Lung microvascular endothelial cell (primary cell): Measurements from ENCODE around the gene CEP170B. TPM values are rescaled to one million over a fixed set of nuclear protein-coding genes. Genes with fewer than 3 reads are reported as not detected.
"Not testable (repeated sequence)": the region's sequence is repeated elsewhere in the genome, so short reads cannot be mapped to it uniquely, and the experiment has no call there.

ENCODE experiments used
- DNase-seq, 2 donors: peaks; one replicate each; pipeline versions ENCODE4 v3.0.0 to v3.0.0-alpha.2; 2010; ENCODE audit warnings: low read depth in 2 of 2
- total RNA-seq: library from RNA; depleted of rRNA; stranded (reverse); fragments of >200 nt; gene quantifications from 2 replicates; pipeline ENCODE4 v1.2.1, GENCODE V29; 2014

The CEP170B gene
- total RNA-seq, 1 donor from 2014 or later, result 2.8 TPM

- DNase-seq, result peak in 1 of 2 donors; percentile 29
Measured at GRCh38 chr14:104843442-104844305, 21.4 kb upstream of the CEP170B start.

- DNase-seq, result no peak
Measured at GRCh38 chr14:104844306-104845032, 20.6 kb upstream of the CEP170B start.

GRCh38 chr14:104845033-104845666, 19.9 kb upstream of the CEP170B start:
- no peak for DNase-seq

GRCh38 chr14:104845834-104846441, 19.1 kb upstream of the CEP170B start:
- no peak for DNase-seq

- DNase-seq, result no peak
Measured at GRCh38 chr14:104852280-104852663, 12.8 kb upstream of the CEP170B start.

- no peak for DNase-seq
Measured at GRCh38 chr14:104855532-104856090, 9.5 kb upstream of the CEP170B start.

- DNase-seq, result no peak
Measured at GRCh38 chr14:104856157-104856868, 8.8 kb upstream of the CEP170B start.

GRCh38 chr14:104856869-104857860, 7.9 kb upstream of the CEP170B start:
- no peak for DNase-seq

GRCh38 chr14:104857931-104858330, 7.1 kb upstream of the CEP170B start:
- not testable (repeated sequence) for DNase-seq

- no peak for DNase-seq
Measured at GRCh38 chr14:104858811-104859426, 6.1 kb upstream of the CEP170B start.

GRCh38 chr14:104859900-104860299, 5.2 kb upstream of the CEP170B start:
- DNase-seq, result no peak

GRCh38 chr14:104860414-104860813, 4.7 kb upstream of the CEP170B start:
- no peak for DNase-seq

- DNase-seq, result no peak
Measured at GRCh38 chr14:104863131-104863862, 1.8 kb upstream of the CEP170B start.

GRCh38 chr14:104863923-104864266, 1.2 kb upstream of the CEP170B start:
- no peak for DNase-seq

GRCh38 chr14:104864267-104865080, 594 bp upstream of the CEP170B start:
- peak in 1 of 2 donors; percentile 18 for DNase-seq

GRCh38 chr14:104865631-104866441, 768 bp downstream of the CEP170B start:
- DNase-seq, result peak; percentile 36 to 63
